Retinal pigment epithelial cell (primary cell): ENCODE measurements around the gene EPHB3.

Experiments
- DNase-seq: peaks from one replicate; pipeline ENCODE4 v3.0.0-alpha.2; 2010; ENCODE audit warnings: low read depth
- H3K4me3 ChIP-seq: 2 replicates; pipeline ENCODE4 v1.5.1; 2011; ENCODE audit warnings: mild to moderate bottlenecking, low read length, control low read depth, moderate library complexity
- CTCF ChIP-seq: conservative IDR thresholded peaks from 2 replicates; pipeline ENCODE4 v1.5.1; 2011; ENCODE audit warnings: low read depth, low read length, control low read depth, inconsistent platforms

The EPHB3 gene

DNA sequence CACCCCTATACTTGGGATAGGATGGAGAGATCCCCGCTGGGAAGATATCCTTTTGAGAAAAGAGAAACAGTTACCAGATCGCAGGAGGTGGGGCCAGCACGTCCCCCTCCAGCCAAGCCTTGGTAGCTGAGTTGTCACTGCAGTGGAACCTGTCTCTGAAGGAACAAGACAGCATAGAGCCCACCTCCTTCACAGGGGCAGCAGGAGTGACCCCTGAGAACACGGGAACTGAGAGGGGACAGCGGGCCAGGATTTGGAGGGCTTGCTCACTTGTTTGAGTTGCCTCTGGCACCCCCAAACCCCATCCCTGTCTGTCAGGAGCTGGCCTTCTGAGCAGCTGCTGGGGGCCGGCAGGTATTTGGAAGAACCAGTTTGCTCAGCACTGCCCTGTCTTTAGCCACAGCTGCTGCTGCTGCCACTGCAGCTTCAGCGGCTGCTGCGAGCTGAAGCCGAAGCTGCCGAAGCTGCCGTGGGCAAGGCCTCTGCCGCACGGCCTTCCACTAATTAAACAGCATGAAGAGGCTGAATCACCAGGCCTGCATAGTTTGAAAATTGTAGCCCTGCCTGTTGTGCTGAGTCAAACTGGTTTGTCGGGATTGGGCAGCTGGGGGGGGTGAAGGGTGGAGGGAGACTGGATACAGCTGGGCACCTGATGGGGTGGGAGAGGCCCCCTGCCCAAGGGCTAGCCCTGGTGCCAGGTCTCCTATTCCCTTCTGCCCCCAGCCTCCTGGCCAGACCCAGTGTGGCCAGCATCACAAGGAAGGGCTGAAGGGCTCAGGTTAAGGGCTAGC lies 4.0 kb downstream of the EPHB3 start:
- no peak overlapping the region for H3K4me3 ChIP-seq
- DNase-seq: peak; percentile 56
- no peak for TF ChIP-seq CTCF

DNA sequence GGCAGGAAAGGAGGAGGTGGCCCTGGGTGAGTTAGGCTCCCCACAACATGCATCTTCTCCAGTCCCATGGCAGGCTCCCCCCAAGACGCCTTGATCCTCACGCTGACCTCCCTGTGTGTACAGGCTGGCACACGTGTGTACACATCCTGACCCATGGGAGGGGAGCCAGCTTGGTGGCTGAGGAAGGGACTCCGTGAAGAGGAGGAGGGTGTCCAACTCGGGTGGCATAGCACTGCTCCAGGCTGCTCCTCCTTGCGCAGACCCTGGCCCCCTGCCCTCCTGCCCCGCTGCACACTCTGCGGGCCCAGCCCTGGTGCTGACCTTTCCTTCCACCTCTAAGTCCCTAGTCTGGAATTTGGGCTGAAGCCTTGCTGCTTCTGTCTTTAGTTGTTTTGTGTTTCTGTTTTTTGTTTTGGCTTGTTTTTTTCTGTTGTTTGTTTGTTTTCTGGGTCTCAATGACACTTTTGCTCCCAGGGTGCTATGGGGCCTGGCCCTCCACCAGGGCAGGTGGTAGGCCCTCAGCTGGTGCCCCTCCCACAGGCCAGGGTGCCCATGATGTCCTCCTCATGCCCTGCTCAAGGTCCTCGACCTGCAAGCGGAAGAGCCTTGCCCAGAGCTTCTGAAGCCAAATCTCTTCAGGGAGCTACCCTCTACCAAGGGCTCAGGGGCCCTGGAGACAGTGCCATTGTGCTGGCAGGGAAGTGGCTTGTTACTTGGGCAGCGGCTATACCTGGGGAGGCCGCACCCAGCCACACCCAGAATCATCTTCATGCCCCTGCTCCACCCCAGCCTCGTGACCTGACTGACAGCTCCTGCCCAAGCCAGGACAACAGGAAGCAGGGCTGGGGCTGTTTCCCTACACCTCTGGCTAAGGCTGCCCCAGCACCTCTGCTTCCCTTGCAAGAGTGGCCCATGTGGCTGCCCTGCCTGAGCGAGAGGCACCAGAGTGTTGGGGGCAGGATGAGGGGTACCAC lies 5.1 kb downstream of the EPHB3 start:
- no peak for DNase-seq
- no peak for TF ChIP-seq CTCF
- H3K4me3 ChIP-seq: no peak overlapping the region

DNA sequence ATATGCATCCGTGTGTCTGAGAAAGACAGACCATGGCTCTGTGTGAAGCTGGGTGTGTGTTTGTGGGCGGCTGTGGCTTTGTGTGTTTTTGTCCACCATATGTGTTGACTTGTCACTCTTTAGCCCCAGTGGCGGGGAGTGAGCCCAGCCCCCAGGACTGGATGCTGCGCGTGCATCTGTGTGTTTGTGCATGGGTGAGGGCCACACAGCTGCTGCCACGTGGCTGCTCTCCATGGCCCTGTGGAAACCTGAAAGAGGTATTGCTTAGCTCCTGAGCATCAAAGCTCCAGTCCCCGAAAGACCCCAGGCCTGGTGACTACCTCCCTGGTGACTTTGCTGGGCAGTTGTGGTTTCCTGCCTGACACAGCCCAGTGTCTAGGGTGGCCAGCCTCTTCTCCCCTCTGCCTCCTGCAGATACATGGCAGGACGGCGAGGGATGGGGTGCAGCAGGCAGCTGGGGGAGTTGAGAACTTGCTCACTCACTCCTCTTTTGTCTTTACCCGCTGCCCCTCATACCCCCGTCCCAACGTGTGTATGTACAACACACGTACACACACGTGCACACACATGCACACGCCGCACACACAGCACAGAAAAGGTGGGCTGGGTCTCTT lies 6.5 kb downstream of the EPHB3 start:
- no peak for TF ChIP-seq CTCF
- no peak overlapping the region for H3K4me3 ChIP-seq
- no peak for DNase-seq

- TF ChIP-seq CTCF: no peak
- peak overlapping the region; percentile 35 for H3K4me3 ChIP-seq
- no peak for DNase-seq
Measured at GRCh38 chr3:184568560-184568923, 7.0 kb downstream of the EPHB3 start.

DNA sequence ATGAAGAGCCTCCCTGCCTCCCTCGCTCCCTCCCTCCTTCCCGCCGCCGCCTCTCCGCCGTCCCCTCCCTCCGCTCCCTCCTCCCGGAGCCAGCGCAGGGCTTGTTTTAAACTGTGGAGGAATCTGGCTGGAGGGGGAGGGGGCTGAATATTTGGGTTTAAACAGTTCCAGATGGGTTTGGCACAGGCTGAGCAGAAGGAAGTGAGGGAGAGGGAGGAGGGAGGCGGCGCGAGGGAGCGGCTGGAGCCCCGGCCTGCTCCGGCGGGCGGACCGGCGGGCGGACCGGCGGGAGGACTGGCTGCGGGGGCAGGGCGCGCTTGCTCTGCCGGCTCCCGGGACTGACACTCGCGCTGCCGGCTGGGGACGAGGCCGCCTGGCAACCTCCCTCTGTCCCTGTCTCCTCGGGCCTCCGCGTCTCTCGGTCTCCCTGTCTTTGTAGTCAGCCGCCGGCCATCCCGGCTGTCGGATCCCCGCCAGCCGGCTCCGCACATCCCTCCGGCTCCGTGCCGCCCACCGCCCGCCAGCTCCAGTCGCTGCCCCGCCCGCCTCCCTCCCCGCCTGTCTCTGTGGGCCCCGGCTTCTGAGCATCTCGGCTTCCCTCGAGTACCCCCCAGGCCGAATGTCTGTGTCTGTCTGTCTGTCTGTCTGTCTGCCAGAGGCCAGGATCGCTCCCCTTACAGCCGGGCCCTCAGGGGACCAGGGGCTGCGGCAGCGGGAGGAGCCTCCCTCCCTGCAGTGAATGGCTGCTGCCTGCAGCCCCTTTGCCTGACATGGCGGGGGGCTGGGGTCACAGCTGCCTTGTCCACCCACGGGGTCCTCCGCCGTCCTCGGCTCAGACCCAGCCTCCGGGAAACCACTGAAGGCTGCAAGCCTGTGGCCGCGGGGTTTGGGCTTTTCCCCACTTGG lies 7.6 kb downstream of the EPHB3 start:
- no peak for TF ChIP-seq CTCF
- H3K4me3 ChIP-seq: peak overlapping the region; percentile 35
- no peak for DNase-seq

- H3K4me3 ChIP-seq: no peak overlapping the region
- no peak for TF ChIP-seq CTCF
- no peak for DNase-seq
Measured at GRCh38 chr3:184570035-184570434, 8.4 kb downstream of the EPHB3 start.
